HAP-1 (cell line): ENCODE results near the gene ELMO1.

Experiments
- DNase-seq, 2 experiments: peaks; one replicate each; pipeline ENCODE4 v3.0.0-alpha.2; 2016 to 2020; ENCODE audit warnings: low spot score in 2 of 2
- H3K27me3 ChIP-seq: fragments of 250-450 bp; sonication (Bioruptor Pico); 2 replicates; pipeline ENCODE4 v1.5.1; 2020; ENCODE audit warnings: low read depth, mild to moderate bottlenecking, moderate library complexity
- H3K36me3 ChIP-seq: fragments of 250-450 bp; sonication (Bioruptor Pico); replicated peaks from 2 replicates; pipeline ENCODE4 v1.5.1; 2020; ENCODE audit warnings: mild to moderate bottlenecking
- H3K4me1 ChIP-seq: fragments of 250-450 bp; sonication (Bioruptor Pico); 2 replicates; pipeline ENCODE4 v1.5.1; 2020; ENCODE audit warnings: mild to moderate bottlenecking
- H3K4me3 ChIP-seq: fragments of 250-450 bp; sonication (Bioruptor Pico); 2 replicates; pipeline ENCODE4 v1.5.1; 2020; ENCODE audit warnings: mild to moderate bottlenecking, moderate library complexity
- H3K9me3 ChIP-seq: fragments of 250-450 bp; sonication (Bioruptor Pico); 2 replicates; pipeline ENCODE4 v1.5.1; 2020; ENCODE audit warnings: mild to moderate bottlenecking, moderate library complexity
- in situ Hi-C: fragments of 300-500 bp; cut with MboI; formaldehyde crosslinking; loops from 3 replicates; pipeline ENCODE4 v1.14.3; 2020; ENCODE audit warnings: low sequenced_read_pairs, inconsistent platforms, mixed read lengths

Gene ELMO1

DNA sequence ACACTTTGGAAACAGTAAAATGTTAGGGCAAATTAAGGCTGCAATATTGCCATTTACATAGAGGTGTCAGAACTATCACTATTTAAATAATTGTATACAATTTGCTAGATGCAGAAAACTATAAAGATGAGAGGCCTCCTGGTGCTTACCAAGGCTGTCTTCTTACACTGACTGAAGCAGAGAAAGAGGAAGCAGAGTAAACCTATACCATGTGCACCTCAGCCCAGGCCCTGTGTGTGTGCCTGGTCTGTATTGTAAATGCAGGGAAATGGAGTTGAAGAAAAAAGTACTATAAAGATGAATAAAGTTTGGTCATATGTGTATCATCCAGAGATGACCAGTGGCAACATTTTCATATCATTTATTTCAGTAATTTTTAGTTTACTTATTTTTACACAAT is 29.2 kb downstream of the ELMO1 start:
- in situ Hi-C loops, result no loop called here
- Histone ChIP-seq H3K27me3 (no peaks in the 10 kb centered on the region), H3K36me3 (no peaks in the 10 kb centered on the region), H3K9me3 (no peaks in the 10 kb centered on the region), H3K4me3 (no peak overlapping the region), H3K4me1 (no peaks in the 10 kb centered on the region)
- DNase-seq, result no peak

DNA sequence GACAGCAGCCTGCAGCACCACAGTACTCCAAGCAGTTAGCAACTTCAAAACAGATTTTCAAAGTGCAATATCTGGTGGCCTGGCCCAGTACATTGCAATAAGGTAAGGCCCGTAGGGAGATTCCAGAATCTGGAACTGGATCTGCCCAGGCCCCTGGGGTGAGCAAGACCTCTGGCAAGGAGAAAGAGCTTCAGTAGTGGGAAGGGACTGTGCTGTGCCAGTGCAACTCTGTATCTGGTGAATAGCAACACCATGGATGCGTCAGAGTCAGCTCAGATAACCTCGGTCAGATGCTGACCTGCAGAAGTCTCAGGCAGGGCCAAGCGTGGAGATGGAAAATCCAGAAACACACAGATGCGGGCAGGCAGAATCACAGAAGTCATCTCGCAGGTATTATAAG is 30.3 kb downstream of the ELMO1 start:
- DNase-seq, result no peak
- Histone ChIP-seq H3K4me1 (no peaks in the 10 kb centered on the region), H3K36me3 (no peaks in the 10 kb centered on the region), H3K27me3 (no peaks in the 10 kb centered on the region), H3K4me3 (no peak overlapping the region), H3K9me3 (no peaks in the 10 kb centered on the region)
- in situ Hi-C loops, result no loop called here

DNA sequence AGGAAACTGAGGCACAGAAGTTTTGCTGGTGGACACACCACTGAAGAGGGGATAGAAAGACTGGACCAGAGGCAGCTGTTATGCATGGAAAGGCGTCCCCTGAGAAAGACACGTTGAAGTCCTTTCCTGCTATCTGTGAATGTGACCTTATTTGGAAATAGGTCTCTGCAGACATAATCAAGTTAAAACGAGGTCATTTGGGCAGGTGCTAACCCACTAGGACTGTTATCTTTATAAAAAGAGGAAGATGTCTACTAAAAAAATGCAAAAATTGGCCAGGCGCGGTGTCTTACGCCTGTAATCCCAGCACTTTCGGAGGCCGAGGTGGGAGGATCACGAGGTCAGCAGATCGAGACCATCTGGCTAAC is 31.6 kb downstream of the ELMO1 start:
- in situ Hi-C loops, result no loop called here
- H3K4me1 ChIP-seq, result no peaks in the 10 kb centered on the region
- H3K9me3 ChIP-seq, result no peaks in the 10 kb centered on the region
- no peaks in the 10 kb centered on the region for H3K36me3 ChIP-seq
- no peaks in the 10 kb centered on the region for H3K27me3 ChIP-seq
- no peak overlapping the region for H3K4me3 ChIP-seq
- no peak for DNase-seq

DNA sequence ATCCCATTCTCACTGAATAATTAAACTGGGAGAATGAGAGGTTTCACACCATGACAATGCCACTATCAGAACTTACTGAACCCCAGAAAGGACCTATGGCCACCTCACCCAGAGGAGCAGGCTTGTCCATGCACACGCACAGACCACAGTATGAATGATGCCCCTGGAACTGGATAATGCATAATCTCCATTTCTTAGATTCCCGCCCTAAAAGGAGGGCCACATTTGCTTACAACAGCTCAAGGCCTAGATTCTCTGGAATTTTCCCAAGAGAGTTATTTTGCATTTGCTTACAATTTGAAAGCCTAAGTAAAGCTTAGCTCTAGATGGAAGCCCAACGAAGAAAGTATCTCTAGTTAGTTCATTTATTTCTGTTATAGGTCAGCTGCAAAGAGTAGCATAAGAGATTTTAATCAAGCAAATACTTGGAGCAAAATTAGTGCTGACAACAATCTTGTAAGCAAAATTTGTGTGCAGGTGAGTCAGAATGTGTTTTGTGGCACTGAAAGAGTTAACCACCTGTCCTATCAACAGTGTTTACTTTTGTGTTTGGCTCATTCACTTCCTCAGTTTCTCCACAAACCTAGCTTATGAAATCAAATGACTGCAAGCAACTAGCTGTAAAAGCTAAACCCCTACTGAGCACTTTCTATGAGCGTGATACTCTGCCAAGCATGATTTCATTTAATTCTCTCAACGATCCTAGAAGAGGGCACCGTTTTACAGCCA is 32.1 kb downstream of the ELMO1 start:
- Histone ChIP-seq H3K4me3 (no peak overlapping the region), H3K4me1 (no peaks in the 10 kb centered on the region), H3K27me3 (no peaks in the 10 kb centered on the region), H3K36me3 (no peaks in the 10 kb centered on the region), H3K9me3 (no peaks in the 10 kb centered on the region)
- in situ Hi-C loops, result no loop called here
- no peak for DNase-seq

DNA sequence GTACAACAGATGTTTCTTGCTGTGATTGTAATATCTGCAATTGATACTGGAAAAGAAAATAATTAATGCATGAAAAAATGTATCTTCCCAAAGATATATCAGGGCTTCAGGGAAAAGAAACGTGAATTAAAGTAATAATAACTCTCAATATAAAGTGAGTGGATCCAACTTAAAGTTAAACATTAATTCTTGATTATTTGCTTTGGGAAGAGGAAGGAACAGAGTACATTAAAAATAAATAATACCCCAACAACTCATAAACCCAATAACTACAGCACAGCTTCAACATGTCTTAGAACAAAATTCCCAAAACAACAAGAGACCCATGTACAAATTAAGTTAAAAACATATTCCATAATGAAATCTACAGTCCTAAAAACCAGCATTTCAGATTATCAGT is 33.0 kb downstream of the ELMO1 start:
- Histone ChIP-seq H3K4me3 (no peak overlapping the region), H3K9me3 (no peaks in the 10 kb centered on the region), H3K4me1 (no peaks in the 10 kb centered on the region), H3K27me3 (no peaks in the 10 kb centered on the region), H3K36me3 (no peaks in the 10 kb centered on the region)
- no peak for DNase-seq
- in situ Hi-C loops, result no loop called here

DNA sequence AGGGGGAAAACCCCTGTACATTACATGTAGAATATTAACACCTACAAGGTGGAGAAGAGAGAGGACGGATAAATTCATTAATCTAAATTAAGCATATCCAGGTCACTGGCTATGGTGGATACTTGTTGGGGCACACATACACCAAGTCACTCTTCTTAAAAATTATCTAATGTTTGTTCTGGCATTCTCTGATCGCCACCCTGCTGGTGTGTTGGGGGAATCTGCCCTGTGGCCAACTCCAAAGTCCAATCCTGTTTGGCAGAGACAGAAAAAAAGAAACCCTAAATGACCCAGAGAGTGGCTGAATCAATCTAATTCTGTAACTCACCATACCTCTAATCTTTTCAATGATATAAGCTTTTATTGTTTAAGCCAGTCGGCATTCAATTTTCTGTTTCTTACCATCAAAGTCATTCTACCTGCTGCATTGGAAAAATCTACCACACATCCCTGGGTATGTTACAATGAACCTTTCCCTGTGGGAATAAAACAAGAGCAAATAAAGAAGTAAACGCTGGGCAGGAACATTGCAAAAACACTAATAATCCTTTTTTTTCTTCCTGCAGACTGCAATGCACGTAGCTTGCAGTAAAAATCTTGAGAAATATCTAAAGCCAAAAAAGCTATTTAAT is 34.2 kb downstream of the ELMO1 start:
- H3K36me3 ChIP-seq, result no peaks in the 10 kb centered on the region
- H3K4me1 ChIP-seq, result no peaks in the 10 kb centered on the region
- no peak overlapping the region for H3K4me3 ChIP-seq
- no peaks in the 10 kb centered on the region for H3K27me3 ChIP-seq
- no peaks in the 10 kb centered on the region for H3K9me3 ChIP-seq
- in situ Hi-C loops, result no loop called here
- DNase-seq, result no peak

DNA sequence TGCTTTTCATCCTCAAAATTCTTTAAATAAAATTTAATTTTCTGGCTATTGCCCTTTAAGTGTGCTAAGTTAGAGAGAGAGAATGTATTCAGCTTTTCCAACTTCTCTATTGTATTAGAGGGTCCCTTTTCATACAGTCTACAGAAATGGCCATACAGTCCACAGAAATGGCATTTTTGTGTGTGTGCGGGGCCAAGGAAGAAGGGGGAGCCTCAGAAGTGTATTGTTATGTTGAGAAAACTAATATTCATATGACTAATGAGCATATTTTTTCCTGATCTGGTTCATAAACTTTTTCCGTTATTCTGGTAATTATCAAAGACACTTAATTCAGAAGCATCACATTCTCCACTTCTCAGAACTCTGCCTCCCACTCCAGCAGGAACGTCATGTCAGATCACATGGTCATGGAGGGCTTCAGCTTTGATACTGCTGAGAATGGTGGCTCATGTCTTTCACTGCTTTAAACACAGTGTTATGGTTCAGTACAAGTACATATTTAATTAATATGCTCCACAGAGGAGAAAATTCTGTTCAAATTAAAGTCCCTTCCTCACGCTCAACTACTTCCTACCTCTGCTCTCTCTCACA is 37.1 kb downstream of the ELMO1 start:
- no peaks in the 10 kb centered on the region for H3K27me3 ChIP-seq
- DNase-seq, result no peak
- in situ Hi-C loops, result no loop called here
- no peak overlapping the region for H3K4me3 ChIP-seq
- no peaks in the 10 kb centered on the region for H3K9me3 ChIP-seq
- H3K4me1 ChIP-seq, result no peaks in the 10 kb centered on the region
- H3K36me3 ChIP-seq, result no peaks in the 10 kb centered on the region

DNA sequence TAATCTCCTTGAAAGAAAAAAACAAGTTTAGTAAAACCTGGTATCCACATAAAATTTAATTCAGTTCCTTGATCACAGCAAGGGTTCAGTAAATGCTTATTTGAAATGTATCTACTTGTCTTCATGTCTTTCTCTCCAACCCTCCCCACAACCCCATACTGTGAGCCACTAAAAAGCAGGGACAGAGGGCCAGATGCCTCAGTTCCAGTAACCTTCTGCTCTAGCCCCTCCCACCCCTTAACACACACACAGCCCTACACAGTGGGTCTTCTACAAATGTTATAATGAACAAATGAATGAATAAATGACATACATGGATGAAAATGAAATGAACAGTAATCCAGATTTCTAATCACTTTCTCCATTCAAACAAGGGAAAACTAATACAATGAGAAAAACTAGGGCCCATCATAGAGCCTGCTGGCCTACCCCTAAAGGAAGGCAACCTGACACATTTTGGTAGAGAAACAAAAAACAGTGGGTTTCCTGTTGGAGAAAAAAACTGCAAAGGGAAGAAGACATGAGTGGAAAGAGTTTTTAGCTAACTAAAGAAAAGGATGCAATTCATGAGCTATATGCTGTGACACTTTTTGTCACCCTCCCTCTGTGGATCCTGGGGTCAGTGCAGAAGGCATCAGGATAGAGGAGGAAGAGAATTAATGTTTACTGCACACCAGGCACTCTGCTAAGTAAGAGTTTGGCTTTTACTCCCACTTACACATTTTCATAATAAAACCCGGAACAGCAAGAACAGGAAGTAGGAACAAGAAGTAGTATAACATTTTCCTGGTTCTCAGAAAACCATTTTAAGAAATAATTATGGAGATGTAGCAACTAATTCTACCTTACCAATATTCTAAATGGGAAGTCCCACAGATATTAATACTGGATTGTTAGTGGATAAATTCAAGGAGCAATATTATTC is 38.1 kb downstream of the ELMO1 start:
- Histone ChIP-seq H3K27me3 (no peaks in the 10 kb centered on the region), H3K9me3 (no peaks in the 10 kb centered on the region), H3K36me3 (no peaks in the 10 kb centered on the region), H3K4me1 (no peaks in the 10 kb centered on the region), H3K4me3 (no peak overlapping the region)
- no peak for DNase-seq
- in situ Hi-C loops, result no loop called here

DNA sequence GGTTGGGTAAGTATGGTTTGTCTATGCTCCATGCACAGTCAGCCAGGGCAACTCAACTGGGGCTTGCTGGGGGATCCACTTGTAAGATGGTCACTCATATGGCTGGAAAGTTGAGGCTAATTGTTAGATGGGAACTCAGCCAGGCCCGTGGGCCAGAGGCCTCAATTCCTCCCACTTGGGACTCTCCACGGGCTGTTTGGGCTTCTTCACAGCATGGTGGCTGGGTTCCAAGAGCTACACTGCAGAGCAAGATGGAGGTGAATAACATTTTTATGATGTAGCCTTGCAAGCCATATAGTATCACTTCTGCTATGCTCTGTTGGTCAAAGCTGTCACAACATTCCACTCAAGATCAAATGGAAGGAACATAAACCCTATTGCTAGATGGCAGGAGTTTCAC is 39.2 kb downstream of the ELMO1 start:
- H3K36me3 ChIP-seq, result no peaks in the 10 kb centered on the region
- no peak for DNase-seq
- H3K27me3 ChIP-seq, result no peaks in the 10 kb centered on the region
- in situ Hi-C loops, result no loop called here
- H3K4me1 ChIP-seq, result no peaks in the 10 kb centered on the region
- H3K4me3 ChIP-seq, result no peak overlapping the region
- H3K9me3 ChIP-seq, result no peaks in the 10 kb centered on the region

DNA sequence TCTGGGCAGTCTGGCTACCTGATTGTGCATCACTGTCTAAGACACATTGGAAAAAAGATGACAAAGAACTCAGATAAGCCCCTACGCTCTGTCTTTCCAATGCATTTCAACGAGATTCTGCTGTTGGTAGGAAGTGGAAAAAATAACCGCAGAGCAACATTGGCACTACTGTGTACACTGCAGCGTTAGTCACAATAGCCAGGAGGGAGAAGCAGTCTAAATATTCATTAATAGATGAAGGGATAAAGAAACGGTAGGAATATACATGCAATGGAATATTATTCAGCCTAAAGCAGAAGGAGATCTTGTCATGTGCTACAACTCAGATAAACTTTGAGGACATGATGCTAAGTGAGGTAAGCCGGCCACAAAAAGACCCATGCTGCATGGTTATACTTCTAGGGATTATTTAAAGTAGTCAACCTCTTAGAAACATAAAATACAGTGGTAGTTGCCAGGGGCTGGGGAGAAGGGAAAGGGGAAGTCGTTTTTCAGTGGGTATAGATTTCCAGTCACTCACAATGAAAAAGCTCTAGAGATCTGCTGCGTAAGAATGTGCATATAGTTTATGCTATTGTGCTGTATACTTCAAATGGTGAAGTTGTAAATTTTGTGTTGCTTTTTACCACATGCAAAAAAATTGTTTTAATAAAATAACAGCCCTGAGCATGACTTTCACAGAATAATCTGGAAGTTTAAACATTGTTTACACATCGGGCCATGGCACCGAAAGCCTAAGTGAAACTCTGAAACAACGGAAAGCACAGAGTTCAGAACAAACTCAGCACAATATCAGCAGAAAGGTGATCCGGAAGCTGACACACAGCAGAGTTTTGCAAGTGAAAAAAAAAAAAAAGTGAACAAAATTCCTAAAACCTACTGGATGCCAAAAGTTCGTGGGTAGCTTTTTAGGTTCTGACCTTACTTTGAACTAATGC is 40.1 kb downstream of the ELMO1 start:
- no peaks in the 10 kb centered on the region for H3K36me3 ChIP-seq
- H3K9me3 ChIP-seq, result no peaks in the 10 kb centered on the region
- no peak for DNase-seq
- in situ Hi-C loops, result no loop called here
- H3K27me3 ChIP-seq, result no peaks in the 10 kb centered on the region
- no peak overlapping the region for H3K4me3 ChIP-seq
- H3K4me1 ChIP-seq, result no peaks in the 10 kb centered on the region

DNA sequence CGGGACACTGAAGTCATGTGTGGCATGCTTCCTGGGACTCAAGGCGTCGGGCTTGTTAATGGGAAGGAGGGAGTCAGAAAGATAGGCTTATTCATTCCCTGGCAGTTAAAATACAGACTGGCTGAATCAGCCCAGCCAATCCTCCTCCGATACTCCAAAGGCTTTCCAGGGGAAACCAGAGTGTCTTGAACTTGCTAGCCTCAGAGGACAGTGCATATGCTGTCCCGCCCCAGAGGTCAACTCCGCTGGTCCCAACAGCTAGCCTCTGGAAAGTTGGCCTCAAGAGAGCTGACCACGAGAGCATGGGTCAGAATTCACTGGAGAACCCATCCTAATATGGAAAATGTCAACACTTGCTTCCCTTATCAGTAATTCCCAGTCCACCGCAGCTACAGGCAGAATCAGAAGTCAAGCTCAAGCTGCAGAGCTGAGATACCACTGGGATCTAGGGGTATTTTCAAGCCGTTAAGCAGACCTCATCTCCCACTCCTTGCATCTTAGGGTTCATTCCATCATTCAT is 43.0 kb downstream of the ELMO1 start:
- H3K4me1 ChIP-seq, result no peaks in the 10 kb centered on the region
- in situ Hi-C loops, result no loop called here
- no peak overlapping the region for H3K4me3 ChIP-seq
- no peaks in the 10 kb centered on the region for H3K36me3 ChIP-seq
- no peak for DNase-seq
- H3K9me3 ChIP-seq, result no peaks in the 10 kb centered on the region
- no peaks in the 10 kb centered on the region for H3K27me3 ChIP-seq

DNA sequence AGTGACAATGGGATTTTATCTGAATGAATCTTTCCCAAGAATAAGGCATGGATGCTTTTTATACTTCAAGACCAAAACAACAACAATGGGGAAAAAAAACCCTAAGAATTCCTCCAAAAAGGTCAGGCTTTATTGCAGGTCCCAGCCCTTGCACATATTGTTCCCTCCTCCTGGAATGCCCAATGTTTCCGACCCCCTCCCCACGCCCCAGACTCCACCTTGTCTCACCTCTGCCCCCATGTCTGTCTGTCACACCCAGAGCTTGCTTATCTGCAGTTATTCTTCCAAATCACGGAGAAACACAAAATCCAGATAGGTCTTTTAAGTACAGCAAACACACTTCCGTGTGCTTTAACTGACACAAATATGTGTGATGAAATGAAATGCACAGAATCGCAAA is 43.5 kb downstream of the ELMO1 start:
- H3K36me3 ChIP-seq, result no peaks in the 10 kb centered on the region
- no peak for DNase-seq
- H3K9me3 ChIP-seq, result no peaks in the 10 kb centered on the region
- H3K4me3 ChIP-seq, result no peak overlapping the region
- in situ Hi-C loops, result no loop called here
- H3K4me1 ChIP-seq, result no peaks in the 10 kb centered on the region
- H3K27me3 ChIP-seq, result no peaks in the 10 kb centered on the region

DNA sequence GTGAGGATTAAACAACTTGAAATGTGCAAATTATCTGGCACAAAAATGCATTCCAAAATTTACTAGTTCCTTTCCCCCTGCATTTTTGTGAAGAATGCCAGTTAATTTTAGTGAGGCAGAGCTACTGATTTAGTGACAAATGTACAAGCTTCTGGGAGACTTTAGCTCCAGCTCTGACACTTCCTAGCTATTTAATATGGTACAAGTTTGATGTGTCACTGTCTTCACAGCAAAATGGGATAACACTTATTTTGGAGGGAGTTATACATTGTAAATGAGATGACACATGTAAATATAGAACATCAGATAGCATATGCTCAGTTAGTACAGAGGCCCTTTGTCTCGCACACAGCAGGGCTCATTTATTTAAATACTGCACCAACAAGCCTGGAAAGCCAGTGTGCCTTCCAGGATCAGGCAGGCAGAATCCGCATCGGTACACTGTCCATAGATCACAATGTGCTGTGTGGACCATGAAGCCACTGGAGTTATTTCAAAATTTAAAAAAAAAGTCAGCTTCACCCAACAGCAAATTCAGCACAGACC is 48.7 kb downstream of the ELMO1 start:
- Histone ChIP-seq H3K4me3 (no peak overlapping the region), H3K4me1 (no peaks in the 10 kb centered on the region), H3K36me3 (no peaks in the 10 kb centered on the region), H3K27me3 (no peaks in the 10 kb centered on the region), H3K9me3 (no peaks in the 10 kb centered on the region)
- in situ Hi-C loops, result no loop called here
- DNase-seq, result no peak
